Panc1 (cell line): Measurements from ENCODE around the gene AMT. TPM values are rescaled to one million over a fixed set of nuclear protein-coding genes. Genes with fewer than 3 reads are reported as not detected.

Experiments
- ATAC-seq: fragments of 200-7000 bp; cut with Tn5 transposase; 2 replicates; pipeline ENCODE4 v1.9.1; 2020; ENCODE audit warnings: mild to moderate bottlenecking, moderate library complexity
- BruUV-seq: library from RNA; stranded (reverse); fragments of 400-500 nt; replicated peaks from 2 replicates; lab custom pipeline; 2021; lab: Mats Ljungman, UMichigan
- CTCF ChIA-PET: fragments of 300-600 bp; sonication (Branson Sonifier 250); formaldehyde crosslinking; loops from one replicate; lab custom pipeline; 2022; ENCODE audit warnings: antibody characterized with exemption; lab: Charles Lee
- POLR2A ChIA-PET: fragments of 300-600 bp; sonication (Branson Sonifier 250); formaldehyde crosslinking; loops from one replicate; lab custom pipeline; 2022; ENCODE audit warnings: antibody characterized with exemption; lab: Charles Lee
- DNase-seq: peaks from one replicate; pipeline ENCODE4 v3.0.0-alpha.2; 2010; ENCODE audit warnings: low read depth, low spot score
- H3K27ac ChIP-seq: 2 replicates; pipeline ENCODE4 v1.5.1; 2011; ENCODE audit warnings: mild to moderate bottlenecking, low read length, inconsistent platforms
- H3K27me3 ChIP-seq: fragments of 200-500 bp; sonication (Bioruptor generic); 2 replicates; pipeline ENCODE4 v1.6.0; 2014; ENCODE audit warnings: low read length, inconsistent platforms; ENCODE audit not compliant: control insufficient read depth, insufficient read depth
- H3K36me3 ChIP-seq: fragments of 200-500 bp; sonication (Bioruptor generic); 2 replicates; pipeline ENCODE4 v1.5.1; 2014; ENCODE audit warnings: inconsistent platforms, mild to moderate bottlenecking, low read length, moderate library complexity; ENCODE audit not compliant: control insufficient read depth, insufficient read depth
- H3K4me1 ChIP-seq: 2 replicates; pipeline ENCODE4 v1.5.1; 2011; ENCODE audit warnings: inconsistent platforms, mild to moderate bottlenecking, low read length, moderate library complexity; ENCODE audit not compliant: control insufficient read depth, insufficient read depth
- H3K4me3 ChIP-seq, 2 experiments: 2 replicates each; pipeline ENCODE4 v1.5.1; 2011 to 2012; ENCODE audit warnings: low read depth in 2 of 2, low read length in 2 of 2, mild to moderate bottlenecking in 2 of 2, inconsistent platforms in 1 of 2, moderate library complexity in 1 of 2
- H3K9me3 ChIP-seq: fragments of 200-500 bp; sonication (Bioruptor generic); 2 replicates; pipeline ENCODE4 v1.5.1; 2014; ENCODE audit warnings: low read depth, mild to moderate bottlenecking, inconsistent platforms, low read length, moderate library complexity; ENCODE audit not compliant: control insufficient read depth, insufficient read depth
- POLR2AphosphoS5 ChIP-seq: IDR thresholded peaks from 2 replicates; pipeline ENCODE4 v1.6.1; 2012; ENCODE audit warnings: mild to moderate bottlenecking, low read depth, low read length, moderate library complexity
- REST ChIP-seq, 2 experiments: IDR thresholded peaks; 2 replicates each; pipeline ENCODE4 v1.6.1; 2011 to 2012; ENCODE audit warnings: low read depth in 2 of 2, control low read depth in 1 of 2, low read length in 1 of 2, mild to moderate bottlenecking in 1 of 2, moderate library complexity in 1 of 2; ENCODE audit not compliant: insufficient read depth in 1 of 2
- SIN3A ChIP-seq: IDR thresholded peaks from 2 replicates; pipeline ENCODE4 v1.6.1; 2012; ENCODE audit warnings: low read depth, mild to moderate bottlenecking, low read length, moderate library complexity, borderline replicate concordance; ENCODE audit not compliant: insufficient read depth
- TCF7L2 ChIP-seq: IDR thresholded peaks from 2 replicates; pipeline ENCODE4 v1.6.1; 2011; ENCODE audit warnings: mild to moderate bottlenecking, low read depth, low read length, inconsistent platforms
- in situ Hi-C: cut with HindIII; loops from 2 replicates; pipeline ENCODE4 v1.10.0; 2016; ENCODE audit warnings: low sequenced_read_pairs, low pct_unique_long_range_greater_than_20kb
- intact Hi-C: fragments of 100-400 bp; cut with micrococcal nuclease; formaldehyde crosslinking; loops from one replicate; pipeline ENCODE4 v1.10.0; 2022; ENCODE audit not compliant: unreplicated experiment
- total RNA-seq: library from RNA; stranded (reverse); gene quantifications from one replicate; pipeline ENCODE4 v1.2.1, GENCODE V29; 2021; ENCODE audit not compliant: unreplicated experiment
- TF ChIP-seq, protein P1 (sequence below): fragments of 450-650 bp; IDR thresholded peaks from 2 replicates; pipeline ENCODE4 v1.5.1; 2017; ENCODE audit warnings: mild to moderate bottlenecking

Gene AMT
- total RNA-seq, 1 experiment from 2014 or later = 1.1 TPM

DNA sequence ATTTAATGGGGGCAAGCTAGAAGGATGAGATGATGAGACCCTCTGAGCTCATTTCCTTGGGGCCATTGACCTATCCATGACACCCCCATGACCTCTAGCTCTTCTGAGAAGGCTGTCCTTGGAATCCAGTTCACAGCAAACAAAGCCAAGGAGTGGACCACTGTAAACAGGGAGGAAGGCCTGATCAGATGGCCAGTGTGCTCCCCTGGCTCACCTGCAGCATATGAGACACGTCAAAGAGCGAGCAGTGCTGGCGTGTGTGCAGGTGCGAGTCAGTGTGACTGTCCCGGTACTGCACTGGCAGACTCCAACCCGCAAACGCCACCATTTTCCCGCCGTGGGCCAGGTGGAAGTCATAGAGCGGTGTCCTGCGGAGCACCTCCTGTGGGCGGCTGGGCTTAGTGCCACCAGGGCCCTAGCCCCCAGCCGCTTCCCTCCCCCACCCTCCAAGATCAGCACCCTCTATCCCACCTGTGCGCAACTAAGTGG, 339 bp downstream of the AMT start:
- Histone ChIP-seq H3K27ac (no peak overlapping the region), H3K4me3 (no peak overlapping the region), H3K27me3 (no peaks in the 10 kb centered on the region), H3K4me1 (no peaks in the 10 kb centered on the region), H3K9me3 (no peaks in the 10 kb centered on the region), H3K36me3 (no peaks in the 10 kb centered on the region)
- in situ Hi-C loops = no loop called here
- no peak for ATAC-seq
- no peak for DNase-seq
- TF ChIP-seq SIN3A (no peak), TCF7L2 (no peak), REST (IDR thresholded peaks at IDR 0.05; ENCODE audit: insufficient read depth in 1 of 2, low read depth in 2 of 2, low read length in 1 of 2) (no peak), POLR2AphosphoS5 (no peak)
- TF ChIP-seq, protein P1, sequence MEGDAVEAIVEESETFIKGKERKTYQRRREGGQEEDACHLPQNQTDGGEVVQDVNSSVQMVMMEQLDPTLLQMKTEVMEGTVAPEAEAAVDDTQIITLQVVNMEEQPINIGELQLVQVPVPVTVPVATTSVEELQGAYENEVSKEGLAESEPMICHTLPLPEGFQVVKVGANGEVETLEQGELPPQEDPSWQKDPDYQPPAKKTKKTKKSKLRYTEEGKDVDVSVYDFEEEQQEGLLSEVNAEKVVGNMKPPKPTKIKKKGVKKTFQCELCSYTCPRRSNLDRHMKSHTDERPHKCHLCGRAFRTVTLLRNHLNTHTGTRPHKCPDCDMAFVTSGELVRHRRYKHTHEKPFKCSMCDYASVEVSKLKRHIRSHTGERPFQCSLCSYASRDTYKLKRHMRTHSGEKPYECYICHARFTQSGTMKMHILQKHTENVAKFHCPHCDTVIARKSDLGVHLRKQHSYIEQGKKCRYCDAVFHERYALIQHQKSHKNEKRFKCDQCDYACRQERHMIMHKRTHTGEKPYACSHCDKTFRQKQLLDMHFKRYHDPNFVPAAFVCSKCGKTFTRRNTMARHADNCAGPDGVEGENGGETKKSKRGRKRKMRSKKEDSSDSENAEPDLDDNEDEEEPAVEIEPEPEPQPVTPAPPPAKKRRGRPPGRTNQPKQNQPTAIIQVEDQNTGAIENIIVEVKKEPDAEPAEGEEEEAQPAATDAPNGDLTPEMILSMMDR = no peak
- CTCF ChIA-PET = no interaction called here
- intact Hi-C loops = no loop called here
- BruUV-seq = no TSS peak
- POLR2A ChIA-PET = no interaction called here

- in situ Hi-C loops (no loop called here), intact Hi-C loops (no loop called here)
- H3K27ac ChIP-seq = no peak overlapping the region
- TF ChIP-seq REST (IDR thresholded peaks at IDR 0.05; ENCODE audit: insufficient read depth in 1 of 2, low read depth in 2 of 2, low read length in 1 of 2) (no peak), TCF7L2 (no peak), SIN3A (no peak), POLR2AphosphoS5 (no peak; the same call in 1 of the 2 replicates)
- TF ChIP-seq, protein P1 = no peak
- CTCF ChIA-PET = no interaction called here
- H3K36me3 ChIP-seq = peaks cover under 1% of the 10 kb centered on the region; the same call in 1 of the 2 replicates
- H3K4me1 ChIP-seq = peaks cover 8% of the 10 kb centered on the region
- H3K4me3 ChIP-seq = no peak overlapping the region
- no TSS peak for BruUV-seq
- no peak for DNase-seq
- POLR2A ChIA-PET = no interaction called here
- no peak for ATAC-seq
- no peaks in the 10 kb centered on the region for H3K27me3 ChIP-seq
- no peaks in the 10 kb centered on the region for H3K9me3 ChIP-seq
Observed at GRCh38 chr3:49417516-49418120, 4.7 kb downstream of the AMT start.
